K562 (cell line): ENCODE measurements around the gene EDN2. TPM values are rescaled to one million over a fixed set of nuclear protein-coding genes. Genes with fewer than 3 reads are reported as not detected.

Experiments
- ATAC-seq: fragments of 200-7000 bp; cut with Tn5 transposase; 3 replicates; pipeline ENCODE4 v1.9.1; 2020; ENCODE audit warnings: moderate library complexity
- BruUV-seq: library from RNA; stranded (reverse); fragments of 400-500 nt; replicated peaks from 2 replicates; lab custom pipeline; 2021; lab: Mats Ljungman, UMichigan
- CTCF ChIA-PET: fragments of 300-600 bp; formaldehyde crosslinking; extraction: SDS; loops from one replicate; lab custom pipeline; 2021; ENCODE audit warnings: low intra/inter-chr PET ratio; lab: Yijun Ruan, JAX
- POLR2A ChIA-PET: fragments of 300-600, 350-650 bp; sonication (Branson Sonifier 250); formaldehyde crosslinking; extraction: SDS; loops from one replicate; lab custom pipeline; 2021; ENCODE audit warnings: antibody characterized with exemption, inconsistent platforms; lab: Yijun Ruan, JAX
- DNase-seq, 4 experiments: peaks; one replicate each; pipeline versions ENCODE4 v3.0.0 to v3.0.0-alpha.2; 2011 to 2018; ENCODE audit warnings: low spot score in 3 of 4, mixed read lengths in 3 of 4; ENCODE audit errors: extremely low read depth in 1 of 4
- FAIRE-seq: peaks from 2 replicates; lab custom pipeline; 2011; peaks lifted over from hg19 to GRCh38; lab: Jason Lieb, UNC
- H2AFZ ChIP-seq: 2 replicates; pipeline ENCODE4 v1.6.0; 2011; ENCODE audit warnings: low read depth, low read length, control low read depth, inconsistent platforms
- H3K27ac ChIP-seq: fragments of 200-600 bp; 3 replicates; pipeline ENCODE4 v1.8.0; 2011; ENCODE audit warnings: low read depth, mild to moderate bottlenecking, control low read depth, inconsistent platforms, low read length, moderate library complexity, mixed read lengths; ENCODE audit errors: extremely low read depth
- H3K27me3 ChIP-seq, 2 experiments: fragments of 300-600 bp in 1 of 2; 2 replicates in 1 of 2; 3 replicates in 1 of 2; pipeline versions ENCODE4 v1.6.0 to v1.8.0; 2011; ENCODE audit warnings: inconsistent platforms in 2 of 2, low read length in 2 of 2, mild to moderate bottlenecking in 1 of 2, mixed read lengths in 1 of 2, moderate library complexity in 1 of 2; ENCODE audit not compliant: control insufficient read depth in 2 of 2, insufficient read depth in 2 of 2
- H3K36me3 ChIP-seq: fragments of 300-600 bp; 3 replicates; pipeline ENCODE4 v1.8.0; 2011; ENCODE audit warnings: mild to moderate bottlenecking, low read length, inconsistent platforms; ENCODE audit not compliant: control insufficient read depth, insufficient read depth
- H3K4me1 ChIP-seq, 2 experiments: fragments of 200-600 bp in 1 of 2; replicated peaks in 1 of 2; 2 replicates in 1 of 2; 3 replicates in 1 of 2; pipeline versions ENCODE4 v1.5.1 to v1.8.0; 2011; ENCODE audit warnings: inconsistent platforms in 2 of 2, low read length in 2 of 2, mild to moderate bottlenecking in 1 of 2, mixed read lengths in 1 of 2, moderate library complexity in 1 of 2; ENCODE audit not compliant: control insufficient read depth in 2 of 2, insufficient read depth in 2 of 2
- H3K4me2 ChIP-seq: 2 replicates; pipeline ENCODE4 v1.6.1; 2011; ENCODE audit warnings: low read length, control low read depth, inconsistent platforms, mixed read lengths; ENCODE audit not compliant: insufficient read depth
- H3K4me3 ChIP-seq: fragments of 200-600 bp; sonication (generic), shearing (Covaris generic); 2 replicates; pipeline ENCODE4 v1.5.1; 2016; ENCODE audit warnings: control low read depth, inconsistent platforms
- H3K79me2 ChIP-seq: fragments of 200-600 bp; 3 replicates; pipeline ENCODE4 v1.8.0; 2011; ENCODE audit warnings: low read length, inconsistent platforms; ENCODE audit not compliant: control insufficient read depth, insufficient read depth
- H3K9ac ChIP-seq, 2 experiments: 2 replicates each; pipeline versions ENCODE4 v1.6.0 to v1.6.1; 2011; ENCODE audit warnings: low read depth in 2 of 2, low read length in 2 of 2, control low read depth in 1 of 2, inconsistent platforms in 1 of 2, mild to moderate bottlenecking in 1 of 2, mixed read lengths in 1 of 2; ENCODE audit not compliant: insufficient read depth in 1 of 2
- H3K9me1 ChIP-seq: one replicate; pipeline ENCODE4 v1.6.0; 2011; ENCODE audit warnings: inconsistent platforms, mild to moderate bottlenecking, low read length, moderate library complexity; ENCODE audit not compliant: control insufficient read depth, insufficient read depth
- H3K9me3 ChIP-seq: replicated peaks from 2 replicates; pipeline ENCODE4 v1.5.1; 2011; ENCODE audit warnings: low read depth, low read length, inconsistent platforms; ENCODE audit not compliant: control insufficient read depth, insufficient read depth
- H4K20me1 ChIP-seq: replicated peaks from 2 replicates; pipeline ENCODE4 v1.6.1; 2011; ENCODE audit warnings: low read length, inconsistent platforms, mixed read lengths; ENCODE audit not compliant: control insufficient read depth, insufficient read depth
- RCOR1 ChIP-seq, 2 experiments: IDR thresholded peaks; 2 replicates each; pipeline ENCODE4 v1.6.1; 2012; ENCODE audit warnings: low read depth in 2 of 2, low read length in 2 of 2, borderline replicate concordance in 1 of 2, improper control_type of control experiment in 1 of 2
- SPI1 ChIP-seq: IDR thresholded peaks from 2 replicates; pipeline ENCODE4 v1.6.1; 2011; ENCODE audit warnings: low read depth, low read length, control low read depth, borderline replicate concordance
- STAG1 ChIP-seq: sonication (generic); formaldehyde crosslinking; IDR thresholded peaks from 2 replicates; pipeline ENCODE4 v1.5.0; 2020; ENCODE audit warnings: missing genetic modification reagents, borderline replicate concordance
- XRCC4 ChIP-seq: IDR thresholded peaks from one replicate; pipeline ENCODE4 v1.6.1; 2011; ENCODE audit not compliant: insufficient read depth, insufficient read length; ENCODE audit errors: extremely low read depth
- ZNF584 ChIP-seq: fragments of 200-800 bp; sonication (Bioruptor generic); IDR thresholded peaks from 2 replicates; pipeline ENCODE4 v1.6.1; 2016; ENCODE audit warnings: low read depth, mild to moderate bottlenecking, missing genetic modification characterization, missing compliant biosample characterization
- WGBS: fragments of 100-300 bp; shearing (Covaris generic); methylation state at CpG from one replicate; pipeline ENCODE4 v1.1.6; 2016; ENCODE audit warnings: low coverage, mixed read lengths; ENCODE audit not compliant: insufficient coverage; ENCODE audit errors: missing lambda C conversion rate; 5-methylcytosine and 5-hydroxymethylcytosine counted together
- in situ Hi-C: fragments of 300-500 bp; cut with MboI; formaldehyde crosslinking; loops from 4 replicates; pipeline ENCODE4 v1.15.0; 2018; ENCODE audit warnings: inconsistent platforms, mixed read lengths
- intact Hi-C: fragments of 100-400 bp; cut with micrococcal nuclease; formaldehyde crosslinking; loops from 2 replicates; pipeline ENCODE4 v1.14.2; 2022
- polyA plus RNA-seq, 8 experiments: library from polyadenylated mRNA; depleted of rRNA in 4 of 8; stranded (reverse) in 5 of 8; unstranded in 3 of 8; fragments of >200 nt; fragmentation: Nextera tagmentation in 2 of 8; fragmentation: Illumina TruSeq in 1 of 8; extraction: Ambion mirVana in 2 of 8; extraction: Trizol in 1 of 8; gene quantifications; 2 replicates each; pipeline versions ENCODE4 v1.2.1 to v1.2.3, GENCODE V29; 2011 to 2014; ENCODE audit warnings: inconsistent platforms in 1 of 8, missing spikeins in 1 of 8
- total RNA-seq, 7 experiments: library from RNA; depleted of rRNA in 6 of 7; stranded (reverse); fragments of >200 nt in 6 of 7; fragmentation: Illumina TruSeq in 2 of 7; extraction: Trizol in 2 of 7; gene quantifications; 2 replicates each; pipeline versions ENCODE4 v1.2.1 to v1.2.3, GENCODE V29; 2011 to 2021; ENCODE audit warnings: low replicate concordance in 1 of 7

EDN2 gene
- total and polyA plus RNA-seq, 9 of the 15 experiments (the other 6 are each of a cell fraction or from before 2014, with no cell fraction given): not detected

- TF ChIP-seq XRCC4 (no peak), RCOR1 (IDR thresholded peaks at IDR 0.05; ENCODE audit: borderline replicate concordance in 1 of 2, low read depth in 2 of 2, low read length in 2 of 2) (no peak), ZNF584 (CRISPR knock-in tag) (no peak)
- TF ChIP-seq, all 486 proteins: peak for 0
Observed at GRCh38 chr1:41519667-41520066, 35.2 kb upstream of the EDN2 start (continued).

- no peaks in the 10 kb centered on the region for H3K9me1 ChIP-seq
- H4K20me1 ChIP-seq: peaks cover 21% of the 10 kb centered on the region
- ChIA-PET CTCF (no interaction called here), POLR2A (interaction anchor here (0.7 kb wide), 2 partner anchors 12 to 964 kb away, joined by 3 read pairs; no protein-coding TSS in a partner anchor)
- H3K79me2 ChIP-seq: no peaks in the 10 kb centered on the region
- H3K9me3 ChIP-seq: no peaks in the 10 kb centered on the region
- H2AFZ ChIP-seq: no peak overlapping the region
- TF ChIP-seq SPI1 (0 out of 2 replicates have a peak, but pooled peaks have one; percentile 15), STAG1 (CRISPR knock-in tag) (no peak)
- DNase-seq: no peak
- no peak overlapping the region for H3K27ac ChIP-seq
- FAIRE-seq: no peak
- WGBS: 5% methylated on average over 5 of the region's 5 CpGs
- peaks cover 28 to 72% of the 10 kb centered on the region in 2 experiments; a peak in 4 of 5 replicates for H3K27me3 ChIP-seq
- H3K4me3 ChIP-seq: no peak overlapping the region
- H3K4me2 ChIP-seq: no peak overlapping the region
- no TSS peak for BruUV-seq
- no peak for ATAC-seq
- no peaks in the 10 kb centered on the region for H3K36me3 ChIP-seq
- no peak overlapping the region for H3K9ac ChIP-seq
- in situ Hi-C loops: no loop called here
- intact Hi-C loops: no loop called here
- peaks cover 0 to 17% of the 10 kb centered on the region in 2 experiments; a peak in 2 of 5 replicates for H3K4me1 ChIP-seq
Observed at GRCh38 chr1:41518471-41518870, 34.0 kb upstream of the EDN2 start.
